CD4-positive, alpha-beta T cell treated with Interleukin-17A for 4 hours (primary cell): ENCODE measurements around the gene RHOH.
A peak's percentile ranks its signal among the peaks of the same experiment; 100 is the strongest.
"Not testable (repeated sequence)": the region's sequence is repeated elsewhere in the genome, so short reads cannot be mapped to it uniquely, and the experiment has no call there.

ENCODE experiments used
- DNase-seq: peaks from one replicate; pipeline ENCODE4 v3.0.0-alpha.2; 2020; ENCODE audit warnings: mixed read lengths

RHOH gene

DNA sequence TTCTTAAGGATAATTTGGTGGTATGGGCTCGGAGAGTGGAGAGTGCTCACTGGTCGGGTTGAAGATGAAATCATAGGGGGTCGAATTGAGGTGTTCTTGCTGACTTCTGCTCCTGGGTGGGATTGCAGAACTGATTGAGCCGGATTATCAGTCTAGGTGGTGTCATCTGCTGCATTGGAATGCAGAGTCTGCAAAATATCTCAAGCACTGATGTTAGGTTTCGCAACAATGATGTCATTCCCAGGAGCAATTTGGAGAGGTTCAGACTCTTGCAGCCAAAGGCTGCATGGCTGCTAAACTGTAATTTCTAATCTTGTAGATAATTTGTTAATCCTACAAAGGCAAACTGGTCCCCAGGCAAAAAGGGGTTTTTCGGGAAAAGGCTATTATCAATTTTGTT lies 67.7 kb downstream of the RHOH start:
- DNase-seq = no peak

DNA sequence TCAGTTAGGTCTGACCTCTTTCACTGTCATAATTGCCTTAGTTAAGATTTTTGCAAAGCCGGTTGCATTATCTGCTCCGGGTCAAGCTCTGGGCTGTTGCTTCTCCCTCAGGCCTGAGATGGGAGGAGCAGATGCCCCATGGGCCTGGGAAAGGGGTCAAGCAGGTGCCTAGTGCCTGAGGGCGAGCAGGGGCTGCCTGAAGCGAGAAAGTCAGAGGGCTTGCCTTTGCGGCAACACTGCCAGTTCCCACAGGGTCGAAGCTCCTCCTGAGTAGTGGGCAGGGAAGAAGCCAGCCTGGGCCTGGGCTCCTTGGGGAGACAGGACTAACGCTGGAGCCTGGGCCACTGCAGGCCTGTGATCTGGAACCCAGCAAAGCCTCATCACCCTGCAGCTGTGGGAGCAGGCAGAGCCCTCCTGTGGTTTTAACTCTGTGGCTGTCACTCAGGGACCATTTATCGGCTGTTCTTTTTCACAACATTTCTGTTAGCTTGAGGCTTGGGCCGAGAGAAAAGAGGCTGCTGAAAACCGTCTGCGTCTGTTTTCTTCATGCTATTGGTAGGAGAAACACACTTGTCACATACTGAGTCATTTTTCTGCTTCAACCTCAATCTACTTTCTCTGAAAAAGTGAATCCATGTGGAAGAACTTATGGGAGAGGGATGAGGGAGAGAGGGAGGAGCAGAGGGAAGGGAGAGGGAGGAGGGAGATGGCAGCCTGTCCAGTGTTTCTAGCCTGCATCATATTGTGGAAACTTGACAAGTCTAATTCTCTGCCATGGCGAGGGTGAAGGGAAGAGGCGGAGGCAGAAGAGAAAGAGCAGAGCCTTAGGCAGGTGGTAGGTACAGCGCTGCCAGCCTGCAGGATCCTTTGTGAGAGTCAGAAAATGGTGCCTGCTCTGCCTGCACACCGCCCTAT lies 68.4 kb downstream of the RHOH start:
- DNase-seq = peak; percentile 79

DNA sequence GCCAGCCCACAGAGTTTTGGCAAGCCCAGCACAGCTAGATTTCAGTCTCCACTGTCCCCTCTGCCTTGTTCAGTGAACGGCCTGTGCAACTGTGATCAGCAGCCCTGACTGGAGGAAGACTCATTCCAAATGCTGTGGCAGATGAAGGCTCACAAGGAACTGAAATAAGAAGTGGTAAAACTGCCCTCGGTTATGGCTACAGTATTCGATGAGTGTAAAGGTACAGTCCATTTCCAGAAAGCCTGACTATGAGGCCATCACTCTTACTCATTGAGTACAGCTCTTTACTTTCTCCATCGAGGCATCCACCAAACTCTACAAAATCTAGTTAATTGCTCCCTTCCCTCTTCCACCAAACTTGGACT lies 69.1 kb downstream of the RHOH start:
- no peak for DNase-seq

DNA sequence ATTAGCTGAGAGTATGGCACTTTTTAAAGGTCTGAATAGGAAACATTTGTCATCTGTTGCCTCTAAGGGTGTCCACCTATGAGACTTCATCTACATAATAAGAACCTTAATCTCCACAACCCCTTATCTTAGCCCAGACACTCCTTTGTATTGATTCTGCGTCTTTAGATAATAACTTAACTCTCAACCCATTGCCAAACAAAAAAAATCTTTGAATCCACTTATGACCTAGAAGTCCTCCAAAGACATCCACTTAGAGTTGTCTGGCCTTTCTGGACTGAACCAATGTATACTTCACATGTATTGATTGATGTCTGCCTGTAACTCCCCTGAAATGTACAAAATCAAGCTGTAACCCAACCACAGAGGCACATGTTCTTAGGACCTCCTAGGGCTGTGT lies 72.3 kb downstream of the RHOH start:
- DNase-seq = no peak

DNA sequence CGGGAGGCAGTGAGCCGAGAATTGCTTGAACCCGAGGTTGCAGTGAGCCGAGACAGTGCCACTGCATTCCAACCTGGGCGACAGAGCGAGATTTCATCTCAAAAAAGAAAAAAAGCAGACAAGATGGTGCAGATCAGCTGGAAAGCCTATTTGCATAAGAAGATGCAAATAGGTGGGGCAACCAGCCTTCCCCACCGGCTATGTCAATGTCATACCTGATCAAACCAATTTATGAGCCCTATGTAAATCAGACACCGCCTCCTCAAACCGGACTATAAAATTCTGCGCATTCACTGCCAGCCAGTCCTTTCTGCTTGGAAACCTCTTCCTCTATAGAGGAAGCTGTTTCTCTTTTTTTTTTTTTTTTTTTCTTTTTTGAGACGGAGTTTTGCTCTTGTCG lies 73.8 kb downstream of the RHOH start:
- DNase-seq = no peak

DNA sequence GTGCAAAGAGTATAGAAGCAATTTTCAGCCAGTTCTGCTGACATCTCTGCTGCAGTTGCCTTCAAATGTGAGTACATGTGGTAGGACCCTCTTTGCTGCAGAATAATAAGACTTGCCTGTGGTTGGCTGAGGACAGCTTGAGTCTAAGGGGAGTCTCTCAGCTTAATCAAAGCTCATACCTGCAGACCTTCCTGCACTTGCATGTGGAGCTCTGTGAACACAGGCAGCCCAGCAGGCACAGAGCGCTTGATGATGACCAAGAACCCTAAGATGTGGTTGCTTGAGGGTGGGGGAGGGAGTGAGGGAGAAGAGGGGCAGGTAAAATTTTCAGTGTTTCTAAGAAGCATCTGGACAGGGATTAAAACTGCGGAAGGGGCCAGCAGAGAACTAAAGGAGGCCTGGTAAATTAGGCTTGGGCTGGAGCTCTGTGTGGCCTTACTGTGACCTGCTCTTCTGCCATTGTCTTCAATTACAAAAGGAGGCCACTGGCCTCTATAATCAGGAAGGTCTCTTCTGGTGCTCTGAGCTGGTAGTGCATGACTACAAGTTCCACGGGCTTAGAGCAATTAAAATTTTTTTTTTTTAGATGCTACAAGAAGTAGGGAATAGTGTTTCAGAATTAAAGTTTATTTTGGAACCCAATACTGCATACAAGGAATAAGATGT lies 78.4 kb downstream of the RHOH start:
- no peak for DNase-seq

DNA sequence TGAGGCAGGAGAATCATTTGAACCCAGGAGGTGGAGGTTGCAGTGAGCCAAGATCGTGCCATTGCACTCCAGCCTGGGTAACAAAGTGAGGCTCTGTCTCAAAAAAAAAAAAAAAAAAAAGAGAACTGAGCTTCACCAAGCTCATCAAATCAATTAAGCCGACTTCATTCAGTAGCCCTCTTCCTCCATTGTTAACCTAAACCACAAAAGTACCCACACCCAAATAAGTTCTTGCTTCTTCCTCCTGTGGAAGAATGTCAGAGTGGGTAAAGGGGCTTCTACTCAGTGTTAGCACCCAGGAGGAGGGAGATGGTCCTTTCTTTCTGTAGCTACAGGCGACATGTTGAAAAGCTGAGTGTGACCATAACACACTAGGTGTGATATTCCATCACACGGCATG lies 79.7 kb downstream of the RHOH start:
- DNase-seq = no peak

DNA sequence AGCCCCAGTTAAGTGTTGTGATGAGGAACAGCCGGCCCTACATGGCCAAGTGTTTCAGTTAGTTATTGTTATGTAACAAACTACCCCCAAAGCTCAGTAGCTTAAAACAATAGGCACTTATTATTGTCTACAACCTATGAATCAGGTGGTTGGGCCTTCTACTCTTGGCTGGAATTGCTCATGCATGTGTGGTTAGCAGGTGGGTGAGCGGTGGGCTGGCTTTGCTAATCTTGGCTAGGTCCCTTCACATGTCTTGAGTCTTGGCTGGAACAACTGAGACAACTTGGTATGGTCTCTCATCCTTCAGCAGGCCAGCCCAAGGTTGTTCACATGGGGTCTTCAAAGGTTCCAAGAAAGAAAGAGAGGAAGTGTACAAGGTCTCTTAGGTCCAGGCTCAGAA lies 83.8 kb downstream of the RHOH start:
- DNase-seq = no peak

DNA sequence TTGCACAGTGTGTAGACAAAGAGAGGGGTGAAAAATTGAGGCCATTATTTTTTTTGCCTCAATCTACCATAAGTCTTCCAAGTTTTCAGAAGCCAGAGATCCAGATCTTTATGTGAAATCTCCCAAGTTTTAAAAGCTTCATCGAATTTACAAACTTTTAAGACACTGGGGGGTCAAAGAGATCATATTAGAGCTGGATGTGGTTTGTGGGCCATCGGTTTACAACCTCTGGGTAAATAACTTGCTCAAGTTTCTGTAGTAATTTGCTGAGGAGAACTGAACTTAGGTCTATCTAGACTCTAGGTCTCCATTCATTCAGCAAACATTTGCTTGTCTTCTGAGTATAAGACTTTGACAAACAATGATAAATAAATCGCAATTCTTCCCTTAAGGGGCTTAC lies 84.3 kb downstream of the RHOH start:
- no peak for DNase-seq

DNA sequence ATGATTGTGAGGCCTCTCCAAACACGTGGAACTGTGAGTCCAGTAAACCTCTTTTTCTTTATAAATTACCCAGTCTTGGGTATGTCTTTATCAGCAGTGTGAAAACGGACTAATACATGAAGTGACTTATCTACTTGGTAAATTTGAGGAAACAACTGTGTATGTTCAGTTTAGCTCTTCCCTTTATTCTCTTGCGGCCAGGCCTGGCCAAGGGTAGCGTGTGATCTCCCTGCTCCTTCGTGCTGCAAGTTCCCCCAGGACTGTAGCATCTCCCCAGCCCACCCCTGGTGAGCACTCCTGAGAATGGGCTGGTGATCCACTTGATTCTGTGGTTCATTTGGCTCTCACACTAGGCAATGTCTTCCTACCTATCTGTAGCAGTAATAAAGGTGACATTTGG lies 85.1 kb downstream of the RHOH start:
- DNase-seq = no peak

DNA sequence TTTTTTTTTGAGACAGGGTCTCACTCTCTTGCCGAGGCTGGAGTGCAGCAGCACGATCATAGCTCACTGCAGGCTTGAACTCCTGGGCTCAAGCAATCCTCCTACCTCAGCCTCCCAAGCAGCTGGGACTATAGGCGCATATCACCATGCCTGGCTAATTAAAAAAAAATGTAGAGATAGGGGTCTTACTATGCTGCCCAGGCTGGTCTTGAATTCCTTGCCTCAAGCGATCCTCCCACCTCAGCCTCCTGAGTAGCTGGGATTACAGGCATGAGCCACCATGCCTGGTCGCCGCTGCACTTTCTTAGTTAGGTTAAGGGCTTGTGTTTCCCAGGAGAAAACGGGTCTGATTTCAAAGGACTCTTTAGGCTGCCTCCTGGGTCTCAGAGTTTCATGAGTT lies 86.0 kb downstream of the RHOH start:
- not testable (repeated sequence) for DNase-seq

DNA sequence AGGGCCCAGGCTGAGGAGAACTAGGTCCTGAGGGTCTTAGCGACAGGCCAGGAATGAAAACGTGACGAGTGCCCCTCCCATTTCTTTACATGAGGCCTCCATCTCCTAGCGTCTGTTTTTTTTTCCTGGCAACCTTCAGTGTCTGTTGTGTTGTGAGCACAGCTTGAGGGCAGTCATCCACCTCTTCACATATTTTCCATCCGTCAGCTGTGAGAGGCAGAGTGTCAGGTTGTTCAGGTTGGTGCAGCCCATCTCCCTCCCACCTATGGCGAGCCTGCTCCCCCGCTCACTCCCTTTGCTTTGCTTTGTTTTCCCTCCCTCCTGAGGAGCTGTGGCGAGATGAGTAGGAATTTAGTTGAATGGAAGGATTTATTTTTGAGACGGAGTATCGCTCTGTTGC lies 86.6 kb downstream of the RHOH start:
- no peak for DNase-seq

DNA sequence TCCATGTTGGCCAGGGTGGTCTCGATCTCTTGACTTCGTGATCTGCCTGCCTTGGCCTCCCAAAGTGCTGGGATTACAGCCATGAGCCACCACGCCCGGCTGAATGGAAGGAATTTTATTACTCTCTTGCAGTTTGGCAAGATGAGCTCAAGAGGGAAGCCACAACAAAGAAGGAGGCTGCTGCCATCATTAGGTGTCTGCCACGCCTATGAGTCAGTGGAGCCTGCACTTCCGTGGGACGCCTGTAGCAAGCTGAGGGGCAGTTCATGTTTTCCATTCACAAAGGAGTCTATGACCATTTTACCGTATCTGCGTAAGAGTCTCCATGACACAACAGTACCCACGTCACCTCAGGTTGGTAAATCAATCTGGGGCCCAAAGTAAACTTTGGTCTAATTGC lies 87.1 kb downstream of the RHOH start:
- DNase-seq = peak; percentile 84

DNA sequence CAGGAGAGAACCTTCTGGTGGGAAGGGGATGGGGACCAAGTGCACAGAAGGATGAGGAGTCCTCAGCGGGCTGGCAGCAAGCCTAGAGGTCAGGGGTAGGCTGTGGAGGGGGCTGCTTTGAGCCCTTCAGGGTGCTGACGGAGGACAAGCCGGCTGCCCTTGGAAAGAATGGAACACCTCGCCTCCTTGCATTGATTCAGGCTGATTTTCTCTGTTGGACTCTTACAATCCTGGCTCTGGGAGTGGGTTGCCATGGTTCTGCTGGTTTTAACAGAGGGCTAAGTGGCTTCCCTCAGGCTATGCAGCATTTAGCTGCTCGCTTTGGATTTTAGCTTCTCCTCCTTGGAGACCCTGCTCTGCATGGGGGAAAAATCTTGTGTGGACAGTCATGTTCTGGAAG lies 88.9 kb downstream of the RHOH start:
- DNase-seq = no peak

DNA sequence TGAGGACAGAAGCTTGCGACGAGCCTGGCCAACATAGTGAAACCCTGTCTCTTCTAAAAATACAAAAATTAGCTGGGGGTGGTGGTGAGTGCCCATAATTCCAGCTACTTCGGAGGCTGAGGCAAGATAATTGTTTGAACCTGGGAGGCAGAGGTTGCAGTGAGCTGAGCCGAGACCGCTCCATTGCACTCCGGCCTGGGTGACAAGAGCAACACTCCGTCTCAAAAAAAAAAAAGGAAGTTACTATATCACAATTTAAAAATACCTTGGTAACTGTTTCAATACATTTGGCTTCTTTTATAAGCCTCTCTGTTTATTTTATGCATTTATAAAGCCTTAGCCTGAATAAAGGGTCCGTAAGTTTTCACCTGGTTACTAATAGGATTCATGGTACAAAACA lies 91.7 kb downstream of the RHOH start:
- DNase-seq = no peak

DNA sequence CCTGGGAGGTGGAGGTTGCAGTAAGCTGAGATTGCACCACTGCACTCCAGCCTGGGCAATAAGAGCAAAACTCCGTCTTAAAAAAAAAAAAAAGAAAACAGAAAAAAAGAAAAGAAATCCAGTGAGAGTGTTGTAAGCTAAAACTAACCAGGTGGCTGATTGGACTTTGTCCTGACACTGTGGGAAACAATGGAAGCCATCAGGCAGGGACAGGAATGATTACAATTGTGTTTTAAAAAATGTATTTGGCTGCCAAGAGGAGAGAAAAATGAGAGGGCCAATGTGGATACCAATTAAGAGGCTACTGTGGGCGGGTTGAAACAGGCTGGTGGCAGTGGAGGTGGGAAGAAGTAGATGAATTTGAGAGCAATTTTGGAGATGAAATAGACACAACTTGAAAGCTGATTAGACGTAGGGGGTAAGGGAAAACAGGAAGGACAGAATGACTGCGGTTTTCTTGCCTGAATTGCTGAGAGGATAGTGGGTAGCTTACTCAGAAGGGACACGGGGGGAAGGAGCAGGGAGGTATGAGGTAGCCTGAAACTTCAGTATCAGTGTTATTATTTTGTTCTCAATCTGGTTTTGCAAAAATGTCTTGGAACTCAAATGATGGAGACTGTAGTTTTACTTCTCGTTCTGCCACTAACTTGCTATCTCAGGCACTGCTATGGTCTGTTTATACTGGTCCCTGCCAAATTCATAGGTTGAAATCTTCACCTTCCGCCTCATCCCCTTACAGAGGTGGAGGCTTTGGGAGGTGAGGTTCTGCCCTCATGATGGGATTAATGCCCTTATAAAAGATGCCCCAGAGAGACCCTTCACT lies 92.7 kb downstream of the RHOH start:
- DNase-seq = peak; percentile 66

DNA sequence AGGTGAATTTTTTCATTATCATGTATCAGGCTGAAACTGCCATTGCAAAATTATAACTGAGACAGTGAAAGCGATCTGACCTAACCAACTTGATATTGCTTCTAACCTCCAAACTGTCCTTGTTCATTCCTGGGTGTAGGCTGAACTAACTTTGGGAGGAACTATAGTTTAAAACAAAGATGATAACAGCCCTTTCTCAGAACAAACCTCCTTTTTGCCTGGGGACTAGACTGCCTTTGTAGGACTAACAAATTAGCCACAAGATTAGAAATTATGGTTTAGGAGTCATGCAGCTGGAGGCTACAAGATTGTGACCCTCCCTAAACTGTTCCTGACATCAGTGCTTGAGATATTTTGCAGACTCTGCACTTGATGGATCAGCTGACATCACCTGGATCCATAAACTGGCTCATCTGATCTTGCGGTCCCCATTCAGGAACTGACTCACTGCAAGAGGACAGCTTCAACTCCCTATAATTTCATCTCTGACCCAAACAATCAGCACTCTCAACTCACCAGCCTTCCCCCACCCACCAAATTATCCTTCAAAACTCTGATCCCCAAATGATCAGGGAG lies 93.9 kb downstream of the RHOH start:
- DNase-seq = peak; percentile 40

DNA sequence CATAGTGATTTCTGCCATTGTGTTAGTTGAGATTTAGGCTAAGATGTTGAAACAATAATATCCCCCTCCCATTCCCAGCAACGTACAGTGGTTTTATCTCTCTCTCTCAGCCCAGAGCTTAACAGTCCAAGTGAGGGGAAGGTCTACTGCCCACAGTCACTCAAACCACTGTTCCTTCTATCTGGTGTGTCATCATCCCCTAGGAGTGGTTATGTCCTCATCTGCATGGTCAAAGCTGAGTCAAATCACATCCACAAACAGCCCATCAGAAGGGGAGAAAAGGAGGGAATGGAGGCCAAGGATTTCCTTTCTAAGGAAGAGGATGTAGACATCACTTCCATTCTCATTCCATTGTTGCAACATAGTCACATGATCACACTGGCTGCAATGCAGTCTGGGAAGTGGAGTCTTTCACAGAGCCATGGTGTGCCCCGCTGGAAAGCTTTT lies 95.5 kb downstream of the RHOH start:
- DNase-seq = no peak

DNA sequence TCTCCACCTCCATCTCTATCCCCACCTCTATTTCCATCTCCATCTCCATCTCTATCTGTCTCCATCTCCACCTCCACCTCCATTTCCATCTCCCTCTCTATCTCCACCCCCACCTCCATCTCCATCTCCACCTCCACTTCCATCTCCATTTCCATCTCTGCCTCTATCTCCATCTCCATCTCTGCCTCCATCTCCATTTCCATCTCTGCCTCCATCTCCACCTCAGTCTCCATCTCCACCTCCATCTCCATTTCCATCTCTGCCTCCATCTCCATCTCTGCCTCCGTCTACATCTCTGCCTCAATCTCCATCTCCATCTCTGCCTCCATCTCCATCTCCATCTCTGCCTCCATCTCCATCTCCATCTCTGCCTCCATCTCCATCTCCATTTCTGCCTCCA lies 97.5 kb downstream of the RHOH start:
- DNase-seq = no peak

DNA sequence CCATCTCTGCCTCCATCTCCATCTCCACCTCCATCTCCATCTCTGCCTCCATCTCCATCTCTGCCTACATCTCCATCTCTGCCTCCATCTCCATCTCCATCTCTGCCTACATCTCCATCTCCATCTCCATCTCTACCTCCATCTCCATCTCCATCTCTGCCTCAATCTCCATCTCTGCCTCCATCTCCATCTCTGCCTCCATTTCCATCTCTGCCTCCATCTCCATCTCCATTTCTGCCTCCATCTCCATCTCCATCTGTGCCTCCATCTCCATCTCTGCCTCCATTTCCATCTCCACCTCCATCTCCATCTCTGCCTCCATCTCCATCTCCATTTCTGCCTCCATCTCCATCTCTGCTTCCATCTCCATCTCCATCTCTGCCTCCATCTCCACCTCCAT lies 98.2 kb downstream of the RHOH start:
- DNase-seq = not testable (repeated sequence)

DNA sequence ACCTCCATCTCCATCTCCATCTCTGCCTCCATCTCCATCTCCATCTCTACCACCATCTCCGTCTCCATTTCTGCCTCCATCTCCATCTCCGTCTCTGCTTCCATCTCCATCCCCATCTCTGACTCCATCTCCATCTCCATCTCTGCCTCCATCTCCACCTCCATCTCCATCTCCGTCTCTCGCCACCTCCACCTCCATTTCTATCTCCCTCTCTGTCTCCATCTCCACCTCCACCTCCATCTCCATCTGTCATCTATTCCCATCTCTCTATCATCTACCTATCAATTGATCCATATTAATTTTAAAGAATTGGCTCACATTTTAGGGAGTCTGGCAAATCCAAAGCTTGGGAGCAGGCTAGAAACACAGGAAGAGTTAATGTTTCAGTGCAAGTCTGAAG lies 98.7 kb downstream of the RHOH start:
- no peak for DNase-seq
